Neutrophil (primary cell): ENCODE measurements around the gene LRRC7.

Experiments
- H3K27ac ChIP-seq: fragments of 200-600 bp; sonication (generic); 2 replicates; pipeline ENCODE4 v1.5.1; 2016; ENCODE audit warnings: mild to moderate bottlenecking, moderate library complexity
- H3K27me3 ChIP-seq: fragments of 200-600 bp; sonication (generic); 2 replicates; pipeline ENCODE4 v1.6.0; 2016; ENCODE audit warnings: mild to moderate bottlenecking
- H3K36me3 ChIP-seq: fragments of 200-600 bp; sonication (generic); 2 replicates; pipeline ENCODE4 v1.5.1; 2017
- H3K4me1 ChIP-seq, 2 experiments: fragments of 200-600 bp in 1 of 2; sonication (generic) in 1 of 2; 1 replicate in 1 of 2; 2 replicates in 1 of 2; pipeline versions ENCODE4 v1.5.1 to v1.6.1; 2013 to 2016; ENCODE audit warnings: low read depth in 1 of 2, low read length in 1 of 2, mild to moderate bottlenecking in 1 of 2, moderate library complexity in 1 of 2; ENCODE audit not compliant: control insufficient read depth in 1 of 2, insufficient read depth in 1 of 2
- H3K4me3 ChIP-seq, 2 experiments: fragments of 200-600 bp in 1 of 2; sonication (generic) in 1 of 2; 1 replicate in 1 of 2; 2 replicates in 1 of 2; pipeline ENCODE4 v1.5.1; 2013 to 2016; ENCODE audit warnings: low read depth in 1 of 2, low read length in 1 of 2, mild to moderate bottlenecking in 1 of 2, moderate library complexity in 1 of 2
- H3K9me3 ChIP-seq: fragments of 200-600 bp; sonication (generic); 2 replicates; pipeline ENCODE4 v1.5.1; 2016
- TF ChIP-seq, protein P1 (sequence below): fragments of 200-600 bp; sonication (generic); IDR thresholded peaks from 2 replicates; pipeline ENCODE4 v1.5.1; 2016; ENCODE audit warnings: antibody characterized with exemption

The LRRC7 gene

DNA sequence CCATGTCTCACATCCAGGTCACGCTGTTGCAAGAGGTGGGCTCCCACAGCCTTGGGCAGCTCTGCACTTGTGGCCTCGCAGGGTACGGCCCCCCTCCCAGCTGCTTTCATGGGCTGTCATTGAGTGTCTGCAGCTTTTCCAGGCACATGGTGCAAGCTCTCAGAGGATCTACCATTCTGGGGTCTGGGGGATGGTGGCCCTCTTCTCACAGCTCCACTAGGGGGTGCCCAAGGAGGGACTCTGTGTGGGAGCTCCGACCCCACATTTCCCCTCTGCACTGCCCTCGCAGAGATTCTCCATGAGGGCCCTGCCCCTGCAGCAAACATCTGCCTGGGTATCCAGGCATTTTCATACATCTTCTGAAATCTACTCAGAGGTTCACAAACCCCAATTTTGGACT, 219.4 kb downstream of the LRRC7 start:
- H3K27ac ChIP-seq: no peak overlapping the region
- no peaks in the 10 kb centered on the region for H3K27me3 ChIP-seq
- H3K4me3 ChIP-seq: no peak overlapping the region
- no peaks in the 10 kb centered on the region for H3K4me1 ChIP-seq
- H3K9me3 ChIP-seq: no peaks in the 10 kb centered on the region
- TF ChIP-seq, protein P1, sequence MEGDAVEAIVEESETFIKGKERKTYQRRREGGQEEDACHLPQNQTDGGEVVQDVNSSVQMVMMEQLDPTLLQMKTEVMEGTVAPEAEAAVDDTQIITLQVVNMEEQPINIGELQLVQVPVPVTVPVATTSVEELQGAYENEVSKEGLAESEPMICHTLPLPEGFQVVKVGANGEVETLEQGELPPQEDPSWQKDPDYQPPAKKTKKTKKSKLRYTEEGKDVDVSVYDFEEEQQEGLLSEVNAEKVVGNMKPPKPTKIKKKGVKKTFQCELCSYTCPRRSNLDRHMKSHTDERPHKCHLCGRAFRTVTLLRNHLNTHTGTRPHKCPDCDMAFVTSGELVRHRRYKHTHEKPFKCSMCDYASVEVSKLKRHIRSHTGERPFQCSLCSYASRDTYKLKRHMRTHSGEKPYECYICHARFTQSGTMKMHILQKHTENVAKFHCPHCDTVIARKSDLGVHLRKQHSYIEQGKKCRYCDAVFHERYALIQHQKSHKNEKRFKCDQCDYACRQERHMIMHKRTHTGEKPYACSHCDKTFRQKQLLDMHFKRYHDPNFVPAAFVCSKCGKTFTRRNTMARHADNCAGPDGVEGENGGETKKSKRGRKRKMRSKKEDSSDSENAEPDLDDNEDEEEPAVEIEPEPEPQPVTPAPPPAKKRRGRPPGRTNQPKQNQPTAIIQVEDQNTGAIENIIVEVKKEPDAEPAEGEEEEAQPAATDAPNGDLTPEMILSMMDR: no peak
- no peaks in the 10 kb centered on the region for H3K36me3 ChIP-seq

DNA sequence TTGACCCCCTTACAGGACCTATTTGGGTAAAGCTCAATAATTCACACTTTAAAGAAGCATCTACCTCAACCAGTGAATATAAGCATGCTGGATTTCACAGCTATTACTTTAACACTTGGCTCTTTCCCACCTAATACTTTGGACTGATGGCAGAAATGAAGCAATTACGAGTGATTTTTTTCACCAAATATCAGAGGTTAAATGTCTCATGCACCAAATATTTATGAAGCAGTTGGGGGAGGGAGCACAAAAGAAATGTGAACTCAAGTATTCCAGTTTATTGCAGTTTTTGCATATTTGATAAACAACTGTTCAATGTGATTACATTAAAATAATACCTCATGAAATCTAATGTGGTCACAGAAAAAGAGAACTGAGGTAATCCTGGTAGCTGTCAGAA, 223.6 kb downstream of the LRRC7 start:
- Histone ChIP-seq H3K4me1 (no peaks in the 10 kb centered on the region), H3K27ac (no peak overlapping the region), H3K4me3 (no peak overlapping the region), H3K36me3 (no peaks in the 10 kb centered on the region), H3K27me3 (no peaks in the 10 kb centered on the region), H3K9me3 (no peaks in the 10 kb centered on the region)
- TF ChIP-seq, protein P1: no peak

DNA sequence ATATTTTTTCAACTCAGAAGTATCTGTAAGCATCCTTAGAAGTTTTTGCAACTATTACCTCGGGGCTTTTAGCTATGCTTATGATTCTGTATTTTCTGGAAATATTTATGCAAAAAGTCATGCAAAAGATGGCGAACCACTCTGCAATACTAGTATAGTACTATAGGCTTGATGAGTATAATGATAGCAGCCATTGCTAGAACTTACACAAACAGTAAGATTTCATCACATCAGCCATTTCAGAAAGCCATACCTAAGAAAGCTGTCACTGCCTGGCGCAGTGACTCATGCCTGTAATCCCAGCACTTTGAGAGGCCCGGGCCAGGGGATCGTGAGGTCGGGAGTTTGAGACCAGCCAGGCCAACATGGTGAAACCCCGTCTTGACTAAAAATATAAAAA, 227.1 kb downstream of the LRRC7 start:
- TF ChIP-seq, protein P1: no peak
- Histone ChIP-seq H3K9me3 (no peaks in the 10 kb centered on the region), H3K4me1 (no peaks in the 10 kb centered on the region), H3K27ac (no peak overlapping the region), H3K4me3 (no peak overlapping the region), H3K36me3 (no peaks in the 10 kb centered on the region), H3K27me3 (no peaks in the 10 kb centered on the region)

DNA sequence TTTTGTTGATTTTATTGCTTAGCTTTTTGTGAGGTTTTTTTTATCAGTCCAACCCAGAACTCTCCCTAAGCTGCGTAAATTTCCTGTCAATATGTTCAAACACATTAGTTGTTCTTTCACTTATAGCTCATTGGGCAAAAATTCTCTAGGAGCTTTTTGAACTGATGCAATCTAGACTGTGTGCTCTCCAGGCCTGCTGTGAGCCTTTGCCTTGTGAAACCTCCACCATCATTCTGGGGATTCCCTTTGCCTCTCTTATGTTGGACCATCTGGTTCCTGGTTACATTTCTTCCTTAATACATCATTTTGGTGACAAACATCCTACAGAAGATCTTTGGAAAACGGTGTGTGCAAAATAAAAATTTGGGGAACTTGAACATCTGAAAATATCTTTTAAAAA, 247.2 kb downstream of the LRRC7 start:
- Histone ChIP-seq H3K27ac (no peak overlapping the region), H3K4me1 (no peaks in the 10 kb centered on the region), H3K36me3 (no peaks in the 10 kb centered on the region), H3K27me3 (no peaks in the 10 kb centered on the region), H3K4me3 (no peak overlapping the region), H3K9me3 (no peaks in the 10 kb centered on the region)
- TF ChIP-seq, protein P1: no peak

DNA sequence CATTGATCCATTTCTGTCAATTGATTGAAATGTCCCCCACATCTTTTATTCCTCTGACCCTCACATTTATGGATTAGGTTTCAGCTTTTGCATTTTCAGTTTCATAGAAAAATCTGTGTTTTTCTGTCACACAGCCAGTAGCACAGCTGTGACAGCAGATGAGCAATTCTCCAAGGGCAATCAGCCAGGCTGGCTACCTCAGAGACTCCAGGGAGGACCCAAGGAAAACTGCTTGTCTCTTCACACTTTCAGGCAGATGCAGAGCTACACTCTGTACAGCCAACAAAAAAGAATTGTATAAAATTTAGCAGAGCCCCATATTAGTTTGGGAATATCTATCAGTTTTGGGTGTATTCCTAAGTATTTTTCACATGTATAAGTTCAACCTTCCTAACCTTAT, 257.2 kb downstream of the LRRC7 start:
- H3K36me3 ChIP-seq: no peaks in the 10 kb centered on the region
- H3K4me1 ChIP-seq: no peaks in the 10 kb centered on the region
- no peaks in the 10 kb centered on the region for H3K27me3 ChIP-seq
- H3K27ac ChIP-seq: no peak overlapping the region
- H3K9me3 ChIP-seq: no peaks in the 10 kb centered on the region
- TF ChIP-seq, protein P1: no peak
- H3K4me3 ChIP-seq: no peak overlapping the region

DNA sequence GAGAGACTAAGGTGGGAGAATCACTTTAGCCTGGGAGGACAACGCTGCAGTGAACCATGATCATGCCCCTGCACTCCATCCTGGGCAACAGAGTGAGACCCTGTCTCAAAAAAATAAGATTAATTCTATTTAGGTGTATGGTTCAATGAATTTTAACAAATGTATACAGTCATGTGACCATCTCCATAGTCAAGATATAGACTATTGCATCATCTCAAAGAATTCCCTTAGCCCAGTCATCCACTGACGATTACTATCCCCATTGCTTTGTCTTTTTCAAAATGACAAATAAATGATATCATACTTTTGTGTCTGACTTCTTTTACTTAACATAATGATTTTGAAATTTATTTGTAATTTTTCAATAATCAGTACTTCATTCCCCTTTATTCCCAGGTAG, 260.0 kb downstream of the LRRC7 start:
- Histone ChIP-seq H3K4me1 (no peaks in the 10 kb centered on the region), H3K27me3 (no peaks in the 10 kb centered on the region), H3K27ac (no peak overlapping the region), H3K36me3 (no peaks in the 10 kb centered on the region), H3K4me3 (no peak overlapping the region), H3K9me3 (no peaks in the 10 kb centered on the region)
- TF ChIP-seq, protein P1: no peak
